GM19043 (cell line): Measurements from ENCODE around the gene DNAJC8.

Source experiments
- ATAC-seq: cut with Tn5 transposase; IDR thresholded peaks from one replicate; pipeline ENCODE4 v1.9.1; 2021; ENCODE audit warnings: low read depth; ENCODE audit not compliant: unreplicated experiment

DNAJC8 gene

DNA sequence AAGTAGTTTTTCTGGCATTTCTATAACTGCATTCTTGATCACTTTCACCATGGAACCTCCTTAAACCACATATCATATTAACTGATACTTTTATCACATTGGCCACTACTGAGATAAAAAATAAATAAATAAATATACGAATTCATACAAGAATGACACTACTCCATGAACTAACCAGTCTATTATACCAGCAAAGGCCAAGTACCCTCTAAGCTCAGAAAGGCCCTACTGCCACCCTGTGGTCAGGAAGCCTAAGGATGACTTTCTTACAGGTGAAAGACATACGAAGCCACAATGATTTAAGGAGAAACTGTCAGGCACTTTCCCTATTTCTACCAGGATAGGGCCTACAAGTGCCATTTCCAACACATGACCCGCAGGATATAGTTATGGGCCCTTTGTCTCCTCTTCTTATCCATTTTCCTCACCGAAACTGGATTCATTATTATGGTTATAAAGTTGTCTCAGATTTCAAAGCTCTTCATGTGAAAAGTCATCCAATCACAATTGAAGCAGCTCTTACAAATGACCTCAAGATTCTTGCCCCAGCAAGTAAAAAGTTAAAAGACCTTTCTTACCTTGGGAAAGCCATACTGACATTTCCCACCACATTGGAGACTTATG is 23.9 kb downstream of the DNAJC8 start:
- no peak for ATAC-seq

DNA sequence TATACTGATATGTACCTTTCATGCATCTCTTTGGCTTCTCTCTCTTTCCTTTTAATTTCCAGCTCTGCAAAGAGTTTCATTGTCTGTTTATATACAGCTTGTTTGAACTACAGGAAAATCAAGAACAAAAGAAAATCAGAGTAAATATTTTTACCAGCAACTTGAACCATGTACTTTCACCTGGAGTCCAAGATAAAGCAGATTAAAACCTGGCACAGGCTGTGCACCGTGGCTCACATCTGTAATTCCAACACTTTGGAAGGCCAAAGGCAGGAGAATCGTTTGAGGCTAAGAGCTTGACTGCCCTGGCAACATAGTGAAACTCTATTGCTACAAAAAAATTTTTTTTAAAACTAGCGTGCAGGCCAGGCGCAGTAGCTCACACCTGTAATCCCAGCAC is 27.6 kb downstream of the DNAJC8 start:
- ATAC-seq: no peak

DNA sequence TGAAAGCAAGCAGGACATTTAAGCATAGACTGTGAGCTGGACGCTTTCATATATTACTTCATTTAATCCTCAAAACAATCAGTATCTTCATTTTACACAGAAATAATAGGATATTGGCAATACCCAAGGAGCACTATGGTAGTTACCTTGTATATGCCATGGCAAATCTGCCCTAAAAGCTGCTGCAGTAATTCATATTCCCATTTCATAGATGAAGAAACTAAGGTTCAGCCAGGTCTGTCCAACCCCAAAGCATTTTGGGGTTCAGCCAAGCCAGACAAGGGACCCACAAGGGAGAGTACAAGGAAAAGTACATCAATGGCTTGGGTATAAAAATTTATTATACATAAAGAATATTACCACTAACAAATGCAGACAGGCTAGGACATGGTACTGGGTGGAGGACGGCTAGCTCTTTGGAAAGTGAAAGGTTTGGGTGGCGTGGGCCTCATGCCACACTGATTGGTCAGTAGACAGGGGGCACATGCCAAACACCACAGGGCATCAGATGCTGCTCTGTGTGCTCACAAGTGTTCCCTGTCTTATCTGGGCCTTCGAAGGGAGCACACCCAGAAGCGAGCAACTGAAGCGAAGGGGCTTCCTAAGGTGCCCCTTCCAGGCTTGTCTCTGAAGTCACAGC is 32.5 kb downstream of the DNAJC8 start:
- ATAC-seq: no peak

DNA sequence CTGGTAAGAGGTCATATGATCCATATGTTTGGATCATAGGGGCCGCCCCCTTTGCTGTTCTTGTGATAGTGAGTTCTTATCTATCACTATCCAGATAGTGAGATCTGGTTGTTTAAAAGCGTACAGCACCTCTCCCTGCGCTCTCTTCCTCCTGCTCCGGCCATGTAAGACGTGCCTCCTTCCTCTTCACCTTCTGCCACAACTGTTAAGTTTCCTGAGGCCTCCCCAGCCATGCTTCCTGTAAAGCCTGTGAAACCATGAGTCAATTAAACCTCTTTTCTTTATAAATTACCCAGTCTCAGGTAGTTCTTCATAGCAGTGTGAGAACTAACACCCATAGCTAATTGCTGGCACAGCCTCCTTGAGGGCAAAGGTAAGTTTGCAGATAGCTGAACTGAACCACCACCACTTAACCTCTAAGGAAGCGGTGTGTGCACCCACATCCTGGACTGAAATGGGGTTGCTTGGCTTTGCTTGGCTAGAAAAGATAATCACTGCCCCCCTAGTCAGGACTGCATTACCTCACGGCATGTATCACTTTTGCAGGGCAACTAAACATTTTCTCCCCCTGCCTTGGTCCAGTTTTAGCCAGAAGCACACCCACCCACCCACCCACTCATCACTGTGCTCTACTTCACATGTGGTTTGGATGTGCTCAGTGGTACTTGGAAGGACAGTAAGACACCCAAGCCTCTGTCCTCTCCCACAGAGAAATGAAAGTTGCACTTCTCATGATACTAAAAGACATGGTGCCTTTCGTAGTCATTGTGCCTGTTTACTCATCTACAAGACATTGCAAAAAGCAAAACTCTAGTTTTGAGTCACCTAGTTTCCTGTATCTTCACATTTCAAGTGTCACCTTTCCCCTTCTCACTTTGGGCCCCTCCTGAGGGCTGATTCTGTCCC is 33.2 kb downstream of the DNAJC8 start:
- ATAC-seq: peak; percentile 88

DNA sequence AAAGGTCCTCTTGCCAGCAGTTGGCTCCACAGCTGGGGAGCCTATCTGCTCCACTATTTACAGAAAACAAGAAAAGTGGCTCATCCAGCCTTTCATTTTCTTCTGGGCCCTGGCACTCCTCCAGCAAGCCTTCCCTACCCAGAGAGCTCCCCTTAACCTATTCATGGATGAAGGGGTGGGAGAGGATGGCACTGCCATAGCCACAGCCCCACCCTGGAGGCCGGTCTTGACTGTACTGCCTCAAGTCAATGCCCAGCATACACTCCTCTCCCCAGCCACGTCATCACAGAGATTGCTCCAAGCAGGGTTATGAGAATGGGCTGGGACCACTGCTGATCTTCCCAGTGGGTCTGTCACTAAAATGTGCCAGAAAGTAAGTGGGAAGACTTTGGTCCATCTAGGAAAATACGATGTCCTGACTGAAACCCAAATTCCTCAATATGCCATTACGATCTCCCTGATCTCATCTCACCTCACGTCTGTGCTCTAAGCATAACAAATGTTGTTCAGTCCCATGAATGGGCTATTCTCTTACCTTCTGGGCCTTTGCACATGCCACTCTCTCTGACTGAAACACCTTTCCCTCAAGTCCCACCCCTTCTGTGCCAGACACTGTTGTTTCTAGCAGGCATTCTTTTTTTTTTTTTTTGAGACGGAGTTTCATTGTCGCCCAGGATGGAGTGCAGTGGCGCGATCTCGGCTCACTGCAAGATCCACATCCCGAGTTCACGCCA is 35.0 kb downstream of the DNAJC8 start:
- no peak for ATAC-seq

DNA sequence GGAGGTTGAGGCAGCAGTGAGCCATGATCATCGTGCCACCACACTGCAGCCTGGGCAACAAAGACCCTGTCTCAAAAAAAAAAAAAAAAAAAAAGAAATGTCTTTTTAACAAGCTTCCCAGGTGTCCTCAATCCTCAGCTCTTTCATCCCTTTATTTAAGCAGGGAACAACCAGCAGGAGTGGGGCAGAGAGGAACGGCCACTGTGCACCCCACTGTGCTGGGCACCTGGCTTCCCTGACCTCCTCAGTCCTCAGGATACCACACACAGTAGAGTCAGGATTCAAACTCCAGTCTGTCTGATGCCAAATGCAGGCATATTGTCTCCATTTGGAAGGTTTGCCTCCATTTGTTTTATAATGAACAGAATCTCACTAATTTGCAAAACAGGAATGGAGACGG is 36.5 kb downstream of the DNAJC8 start:
- ATAC-seq: no peak

DNA sequence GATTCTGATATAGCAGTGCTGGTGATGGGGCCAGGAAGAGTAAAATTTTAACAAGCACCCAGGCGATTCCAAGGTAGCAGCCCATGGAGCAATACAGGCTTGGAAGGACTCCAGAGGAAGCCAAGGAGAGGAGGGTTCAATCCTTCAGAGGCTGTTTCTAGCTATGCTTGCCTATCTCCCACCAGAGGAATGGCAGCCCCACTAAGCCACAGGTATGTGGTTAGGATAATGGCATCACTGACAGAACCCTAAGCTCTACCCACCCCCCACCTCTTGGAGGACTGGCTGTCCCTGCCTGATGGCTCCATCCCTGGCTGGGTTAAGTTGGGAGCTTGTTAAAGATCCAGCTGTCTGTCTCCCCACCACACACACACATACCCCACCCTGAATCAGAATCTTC is 37.0 kb downstream of the DNAJC8 start:
- no peak for ATAC-seq

DNA sequence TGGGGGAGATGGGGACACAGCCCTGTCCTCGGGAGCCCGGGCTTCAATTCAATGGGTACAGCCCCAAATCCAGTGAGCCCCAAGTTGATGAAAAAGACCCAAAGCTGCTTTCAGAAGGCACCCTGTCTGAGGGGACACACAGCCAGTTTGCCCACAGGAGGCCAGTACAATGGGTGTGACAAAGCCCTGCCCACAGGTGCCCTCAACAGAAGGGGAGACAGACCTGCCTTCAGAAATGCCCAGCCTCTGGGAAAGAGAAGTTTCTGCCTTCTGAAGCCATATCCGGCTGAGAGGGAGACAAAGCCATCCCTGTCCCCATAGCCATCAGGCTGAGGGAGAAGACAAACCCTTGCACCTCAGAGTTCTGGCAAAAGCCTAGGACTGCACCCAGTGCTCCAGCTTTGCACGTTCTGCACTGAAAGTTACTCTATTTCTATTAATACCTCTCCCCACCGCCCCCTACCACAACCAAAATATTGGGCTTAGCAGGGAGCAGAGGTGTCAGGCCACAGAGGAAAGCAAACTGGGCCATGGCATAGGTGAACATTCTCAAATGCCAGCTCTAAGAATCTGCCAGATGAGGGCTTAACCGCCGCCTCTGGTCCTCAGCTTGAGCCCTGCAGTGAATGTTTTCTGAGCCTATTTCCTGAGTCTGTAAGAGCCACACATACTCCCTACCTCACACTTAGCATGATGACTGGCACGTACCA is 38.3 kb downstream of the DNAJC8 start:
- ATAC-seq: no peak

DNA sequence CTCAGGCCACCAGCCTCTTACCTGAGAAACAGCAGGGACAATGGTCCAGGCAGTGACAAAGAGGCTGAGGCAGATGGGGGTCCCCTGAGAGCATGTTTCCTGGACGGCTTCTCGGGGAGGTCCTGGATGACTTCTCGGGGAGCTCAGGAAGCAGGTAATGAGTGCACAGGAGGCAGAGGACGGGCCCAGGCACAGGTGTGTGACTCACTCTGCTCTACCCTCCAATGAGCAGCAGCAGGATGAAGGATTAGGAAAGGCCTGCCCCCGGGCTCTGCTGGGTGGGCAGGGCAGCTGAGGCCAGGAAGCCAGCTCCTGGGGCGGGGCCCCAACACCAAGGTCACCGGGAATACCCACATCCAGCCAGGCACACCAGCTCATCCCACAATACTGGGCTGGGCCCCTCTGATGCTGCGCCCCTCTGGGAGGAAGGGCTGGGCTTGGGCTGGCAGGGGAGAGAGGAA is 39.1 kb downstream of the DNAJC8 start:
- no peak for ATAC-seq

DNA sequence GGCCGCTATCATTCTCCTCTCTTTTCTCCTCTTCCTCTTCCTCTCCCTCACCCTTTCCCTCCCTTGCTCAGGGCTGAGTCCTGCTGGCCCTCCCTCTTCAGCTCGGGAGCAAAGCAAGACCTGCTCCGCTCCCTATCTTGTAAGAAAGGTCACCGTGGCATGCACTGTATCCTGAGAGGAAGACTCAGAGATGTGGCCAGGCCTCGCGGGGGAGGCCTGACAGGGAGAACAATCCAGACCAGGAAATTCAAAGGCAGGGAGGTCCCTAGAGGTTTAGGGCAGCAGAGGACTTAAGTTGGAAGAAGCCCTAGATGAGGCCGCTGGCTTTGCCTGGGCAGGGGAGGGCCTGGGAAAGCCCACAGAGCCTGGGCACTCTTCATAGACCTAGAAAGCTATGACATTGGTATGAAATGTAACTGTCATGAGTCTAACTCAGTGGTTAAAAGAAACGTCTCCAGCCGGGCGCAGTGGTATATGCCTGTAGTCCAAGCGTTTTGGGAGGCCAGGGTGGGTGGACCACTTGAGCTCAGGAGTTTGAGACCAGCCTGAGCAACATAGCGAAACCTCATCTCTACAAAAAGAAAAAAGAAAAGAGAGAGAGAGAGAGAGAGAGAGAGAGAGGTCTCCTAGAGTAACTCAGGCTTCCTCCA is 41.7 kb downstream of the DNAJC8 start:
- ATAC-seq: no peak

DNA sequence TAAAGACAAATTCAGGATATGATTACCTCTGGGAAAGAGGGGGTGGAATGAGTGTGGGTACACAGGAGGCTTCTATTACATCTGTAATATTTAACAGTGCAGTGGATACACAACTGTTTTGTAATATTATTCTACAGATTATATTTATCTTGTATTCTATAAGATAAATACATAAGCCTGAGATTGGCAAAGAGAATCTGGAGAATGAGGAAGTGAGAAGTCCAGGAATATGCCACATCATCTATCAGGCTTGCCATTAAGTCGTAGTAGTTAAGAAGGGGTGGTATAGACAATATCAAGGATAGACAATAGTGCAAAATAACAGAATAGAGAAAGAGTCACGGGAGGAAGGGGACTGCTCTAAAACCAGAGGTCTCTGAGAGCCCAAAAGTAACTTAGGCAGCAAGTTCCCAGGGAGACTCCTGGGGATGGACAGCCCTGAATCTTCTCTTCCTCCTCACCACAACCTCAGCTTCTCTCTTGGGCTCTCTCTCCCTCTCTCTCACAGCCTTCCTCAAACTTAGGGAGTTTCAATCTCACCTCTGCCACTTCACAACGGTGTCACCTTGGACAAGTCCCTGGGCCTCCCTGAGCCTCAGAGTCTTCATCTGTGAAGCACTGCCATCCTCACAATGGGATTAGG is 42.4 kb downstream of the DNAJC8 start:
- ATAC-seq: no peak

DNA sequence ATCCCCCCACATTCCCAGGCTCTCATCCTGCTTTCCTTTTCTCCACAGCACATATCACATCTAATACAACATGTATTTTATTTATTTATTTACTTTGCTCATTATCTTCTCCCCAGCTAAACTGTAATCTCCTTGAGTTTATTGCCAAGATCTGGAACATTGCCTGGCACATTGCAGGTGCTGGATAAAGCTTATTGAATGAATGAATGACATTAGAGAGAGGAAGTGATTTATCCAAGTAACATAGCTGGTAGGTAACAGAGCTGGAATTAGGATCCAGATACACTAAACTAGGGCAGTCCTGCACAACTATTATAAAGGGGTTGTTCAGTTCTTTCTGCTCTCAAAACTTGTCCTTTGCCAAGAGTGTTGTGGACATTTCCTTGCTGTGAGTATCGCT is 47.8 kb downstream of the DNAJC8 start:
- no peak for ATAC-seq

DNA sequence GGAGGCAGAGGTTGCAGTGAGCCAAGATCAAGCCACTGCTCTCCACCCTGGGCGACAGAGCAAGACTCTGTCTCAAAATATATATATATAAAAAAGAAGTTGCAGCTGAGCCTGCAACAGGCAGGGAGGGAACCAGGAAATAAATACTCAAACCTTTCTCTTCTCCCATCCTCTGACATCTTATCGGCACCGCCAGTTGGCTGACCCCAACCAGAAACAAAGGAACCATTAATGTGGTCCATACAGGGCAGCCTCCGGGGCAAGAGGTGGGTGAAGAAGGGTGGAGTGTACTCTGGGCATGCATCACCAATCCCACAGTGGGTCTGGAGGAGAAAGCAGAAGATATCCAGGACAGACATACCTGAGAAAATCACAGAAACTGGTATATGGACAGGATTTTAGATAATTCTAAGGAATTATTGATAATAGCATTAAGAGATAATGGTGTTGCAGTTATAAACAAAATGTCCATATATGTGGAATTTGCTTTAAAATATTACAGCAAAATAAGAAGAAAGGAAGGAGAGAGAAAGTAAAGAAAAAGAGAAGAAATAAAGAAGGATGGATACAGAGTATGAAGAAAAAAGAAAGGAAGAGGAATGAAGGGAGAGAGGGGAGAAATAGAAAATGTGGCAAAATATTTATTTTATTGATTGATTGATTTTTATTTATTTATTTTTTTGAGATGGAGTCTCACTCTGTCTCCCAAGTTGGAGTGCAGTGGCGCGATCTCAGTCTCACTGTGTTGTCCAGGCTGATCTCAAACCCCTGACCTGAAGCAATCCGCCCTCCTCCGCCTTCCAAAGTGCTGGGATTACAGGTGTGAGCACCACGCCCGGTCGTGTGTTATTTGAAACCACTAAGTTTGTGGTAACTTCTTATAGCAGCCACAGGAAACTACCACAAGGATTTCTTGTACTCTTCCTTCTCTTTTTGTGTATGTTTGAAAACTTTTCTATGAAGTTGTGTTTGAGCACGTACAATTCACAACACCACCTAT is 52.2 kb downstream of the DNAJC8 start:
- ATAC-seq: no peak

DNA sequence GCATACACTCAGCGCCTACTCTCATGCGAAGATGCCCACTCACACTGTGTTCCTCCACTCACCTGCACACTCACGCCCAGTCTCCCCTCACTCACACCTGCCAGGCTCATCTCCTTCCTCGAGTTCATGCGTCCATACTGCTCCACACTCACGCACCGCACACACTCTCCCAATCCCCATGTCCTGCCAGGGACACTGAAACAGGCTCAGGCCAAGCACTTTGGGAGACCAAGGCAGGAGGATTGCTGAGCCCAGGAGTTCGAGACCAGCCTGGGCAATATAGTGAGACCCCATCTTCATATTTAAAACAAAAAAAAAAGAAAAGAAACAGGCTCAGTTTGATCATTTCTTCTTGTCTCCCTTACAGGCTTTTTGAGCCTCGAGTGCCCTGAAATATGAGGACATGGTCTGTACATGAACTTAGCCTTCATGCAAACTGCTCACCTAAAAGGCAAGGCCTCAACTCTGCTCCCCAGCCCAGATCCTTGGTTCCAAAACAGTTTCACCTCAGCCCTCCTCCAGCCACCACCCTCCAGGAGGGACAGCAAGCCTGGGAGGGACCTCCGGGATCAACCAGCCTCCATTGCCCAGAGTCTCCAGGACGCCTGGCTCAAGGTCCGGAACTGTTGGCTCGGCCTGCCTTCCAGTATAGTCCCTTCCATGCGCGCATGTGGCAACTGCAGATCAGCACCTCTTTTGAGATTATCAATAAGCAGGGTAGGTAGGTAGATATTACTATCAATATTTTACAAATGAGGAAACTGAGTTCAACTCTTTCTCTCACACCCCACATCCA is 53.9 kb downstream of the DNAJC8 start:
- ATAC-seq: no peak

DNA sequence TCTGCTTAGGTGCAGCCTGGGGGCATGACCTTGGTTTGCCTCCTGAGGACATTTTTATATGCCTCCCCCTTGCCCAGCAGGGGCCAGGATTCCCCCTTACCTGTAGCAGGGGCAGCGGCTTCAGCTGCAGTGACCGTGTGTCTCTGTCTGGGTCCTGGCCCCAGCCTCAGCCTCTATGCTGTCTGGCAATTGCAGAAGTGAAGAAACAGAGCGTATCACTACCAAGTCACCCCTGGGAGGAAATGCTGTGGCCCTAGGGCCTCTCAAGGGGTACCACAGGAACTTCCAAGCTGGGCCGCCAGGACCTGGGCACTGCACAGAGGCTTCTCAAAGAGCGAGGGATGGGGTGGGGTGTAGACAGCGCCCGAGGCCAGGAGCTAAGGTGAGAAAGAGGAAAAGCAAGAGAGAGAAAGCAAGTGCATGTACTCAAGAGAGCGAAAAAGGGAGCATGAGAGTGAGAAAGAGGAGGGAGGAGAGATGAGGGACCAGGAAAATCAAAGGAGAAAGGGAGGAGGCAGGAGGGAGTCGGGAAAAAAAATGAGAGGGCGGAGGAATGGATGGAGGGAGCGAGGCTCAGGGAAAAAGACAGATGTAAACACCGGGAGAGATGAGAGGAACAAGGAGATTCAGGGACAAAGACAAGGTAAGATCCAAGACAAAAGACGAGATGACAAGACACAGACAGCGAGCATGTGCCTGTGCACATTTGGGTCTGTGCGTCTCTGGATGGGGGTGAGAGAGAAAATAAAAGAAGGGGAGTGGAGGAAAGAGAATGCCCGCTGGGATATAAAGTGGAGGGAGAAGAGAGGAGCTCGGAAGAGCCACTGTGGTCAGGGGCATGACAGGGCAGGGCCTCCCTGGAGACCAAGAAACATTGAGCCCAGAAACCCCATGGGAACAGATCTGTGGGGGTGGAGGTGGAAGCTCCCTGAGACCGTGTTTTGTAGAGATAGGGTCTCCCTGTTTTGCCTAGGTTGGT is 56.0 kb downstream of the DNAJC8 start, which contains the start of gene PTAFR:
TSS of gene PTAFR (minus strand) at position 199 of the 979 bp plus-strand sequence. CDS start 25,669 bp downstream, outside the sequence.
- ATAC-seq: peak; percentile 35

DNA sequence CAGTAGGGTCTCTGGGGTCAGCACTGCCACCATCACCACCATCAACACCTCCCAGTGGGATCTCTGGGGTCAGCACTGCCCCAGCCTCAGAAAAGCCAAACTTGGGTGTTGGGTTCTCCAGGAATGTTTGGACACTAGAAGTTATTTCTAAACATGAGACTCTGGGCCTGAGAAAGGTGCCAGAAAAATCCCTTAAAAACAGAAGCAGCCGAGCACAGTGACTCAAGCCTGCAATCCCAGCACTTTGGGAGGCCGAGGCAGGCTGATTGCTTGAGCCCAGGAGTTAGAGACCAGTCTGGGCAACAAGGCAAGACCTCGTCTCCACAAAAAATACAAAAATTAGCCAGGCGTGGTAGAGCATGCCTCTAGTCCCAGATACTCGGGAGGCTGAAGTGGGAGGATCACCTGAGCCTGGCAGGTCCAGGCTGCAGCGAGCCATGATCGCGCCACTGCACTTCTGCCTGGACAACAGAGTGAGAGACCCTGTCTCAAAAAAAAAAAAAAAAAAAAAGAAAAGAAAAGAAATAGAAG is 56.8 kb downstream of the DNAJC8 start:
- no peak for ATAC-seq
